Suprapubic skin (tissue), 4 donors: ENCODE measurements around the gene SPOCK1. TPM values are rescaled to one million over a fixed set of nuclear protein-coding genes. Genes with fewer than 3 reads are reported as not detected.

ENCODE experiments used
- DNase-seq, 2 donors: peaks; one replicate each; pipeline ENCODE4 v3.0.0-alpha.2; 2019; ENCODE audit warnings: low spot score in 2 of 2
- H3K27ac ChIP-seq: fragments of 200-600 bp; sonication (generic); one replicate; pipeline ENCODE4 v1.5.1; 2019
- H3K27me3 ChIP-seq: fragments of 200-600 bp; sonication (generic); one replicate; pipeline ENCODE4 v1.5.1; 2019
- H3K36me3 ChIP-seq: fragments of 200-600 bp; sonication (generic); one replicate; pipeline ENCODE4 v1.5.1; 2019
- H3K4me1 ChIP-seq: fragments of 200-600 bp; sonication (generic); one replicate; pipeline ENCODE4 v1.5.1; 2019
- H3K4me3 ChIP-seq: fragments of 200-600 bp; sonication (generic); one replicate; pipeline ENCODE4 v1.5.1; 2019; ENCODE audit warnings: mild to moderate bottlenecking
- H3K9me3 ChIP-seq: fragments of 200-600 bp; sonication (generic); one replicate; pipeline ENCODE4 v1.5.1; 2019
- EP300 ChIP-seq: sonication (generic); formaldehyde crosslinking; IDR thresholded peaks from one replicate; pipeline ENCODE4 v1.6.1; 2017; ENCODE audit warnings: antibody characterized with exemption
- POLR2A ChIP-seq, 2 donors: fragments of 450-650 bp; IDR thresholded peaks; one replicate each; pipeline ENCODE4 v1.6.1; 2017; ENCODE audit warnings: antibody characterized with exemption in 2 of 2, mild to moderate bottlenecking in 2 of 2, moderate library complexity in 2 of 2
- POLR2AphosphoS5 ChIP-seq, 3 donors: sonication (generic); formaldehyde crosslinking; IDR thresholded peaks; one replicate each; pipeline ENCODE4 v1.6.1; 2017; ENCODE audit warnings: antibody characterized with exemption in 3 of 3
- WGBS: methylation state at CpG from one replicate; pipeline ENCODE4 v1.1.5; 2018; 5-methylcytosine and 5-hydroxymethylcytosine counted together
- total RNA-seq, 4 donors: library from RNA; depleted of rRNA; stranded (reverse); fragments of >200 nt; gene quantifications; one replicate each; pipeline ENCODE4 v1.1.0, GENCODE V29; 2016
- TF ChIP-seq, protein P1 (sequence below), 2 donors: fragments of 200-600 bp in 1 of 2; fragments of 450-650 bp in 1 of 2; sonication (generic) in 1 of 2; IDR thresholded peaks; one replicate each; pipeline ENCODE4 v1.5.1; 2016 to 2019; ENCODE audit warnings: antibody characterized with exemption in 2 of 2, mild to moderate bottlenecking in 1 of 2, moderate library complexity in 1 of 2

SPOCK1 gene
- total RNA-seq, 4 donors from 2014 or later: 3.9 to 11.6 (median 5.4) TPM

DNA sequence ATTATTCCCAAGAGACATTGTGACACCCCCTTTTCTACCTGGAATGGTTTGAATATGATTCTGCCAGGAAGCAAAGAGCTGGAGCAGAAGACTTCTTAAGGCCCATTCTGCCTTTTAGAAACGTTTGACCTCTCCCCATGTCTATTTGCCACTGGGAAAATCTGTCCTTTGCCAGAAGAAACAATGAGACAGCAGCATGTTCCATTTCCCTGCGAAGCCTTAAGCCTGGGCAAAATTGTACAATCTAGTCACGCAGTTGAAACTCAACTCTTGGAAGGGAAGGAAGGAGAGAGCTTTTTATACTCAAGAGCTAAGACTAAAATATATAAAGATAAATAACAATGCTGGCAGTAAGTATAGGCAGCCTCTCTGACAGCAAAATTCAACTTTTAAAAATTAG, 22.1 kb upstream of the SPOCK1 start:
- WGBS: 75% methylated on average over 3 of the region's 3 CpGs

DNA sequence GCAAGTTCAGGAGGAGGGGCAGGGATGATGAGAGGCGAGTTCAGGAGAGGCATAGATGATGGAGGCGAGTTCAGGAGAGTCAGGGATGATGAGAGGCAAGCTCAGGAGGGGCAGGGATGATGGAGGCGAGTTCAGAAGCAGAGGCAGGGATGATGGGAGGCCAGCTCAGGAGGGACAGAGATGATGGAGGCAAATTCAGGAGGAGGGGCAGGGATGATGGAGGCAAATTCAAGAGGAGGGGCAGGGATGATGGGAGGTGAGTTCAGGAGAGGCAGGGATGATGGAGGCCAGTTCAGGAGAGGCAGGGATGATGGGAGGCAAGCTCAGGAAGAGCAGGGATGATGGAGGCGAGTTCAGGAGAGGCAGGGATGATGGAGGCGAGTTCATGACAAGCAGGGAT, 17.8 kb upstream of the SPOCK1 start:
- TF ChIP-seq POLR2A (IDR thresholded peaks at IDR 0.05): no peak
- TF ChIP-seq, protein P1, sequence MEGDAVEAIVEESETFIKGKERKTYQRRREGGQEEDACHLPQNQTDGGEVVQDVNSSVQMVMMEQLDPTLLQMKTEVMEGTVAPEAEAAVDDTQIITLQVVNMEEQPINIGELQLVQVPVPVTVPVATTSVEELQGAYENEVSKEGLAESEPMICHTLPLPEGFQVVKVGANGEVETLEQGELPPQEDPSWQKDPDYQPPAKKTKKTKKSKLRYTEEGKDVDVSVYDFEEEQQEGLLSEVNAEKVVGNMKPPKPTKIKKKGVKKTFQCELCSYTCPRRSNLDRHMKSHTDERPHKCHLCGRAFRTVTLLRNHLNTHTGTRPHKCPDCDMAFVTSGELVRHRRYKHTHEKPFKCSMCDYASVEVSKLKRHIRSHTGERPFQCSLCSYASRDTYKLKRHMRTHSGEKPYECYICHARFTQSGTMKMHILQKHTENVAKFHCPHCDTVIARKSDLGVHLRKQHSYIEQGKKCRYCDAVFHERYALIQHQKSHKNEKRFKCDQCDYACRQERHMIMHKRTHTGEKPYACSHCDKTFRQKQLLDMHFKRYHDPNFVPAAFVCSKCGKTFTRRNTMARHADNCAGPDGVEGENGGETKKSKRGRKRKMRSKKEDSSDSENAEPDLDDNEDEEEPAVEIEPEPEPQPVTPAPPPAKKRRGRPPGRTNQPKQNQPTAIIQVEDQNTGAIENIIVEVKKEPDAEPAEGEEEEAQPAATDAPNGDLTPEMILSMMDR (IDR thresholded peaks at IDR 0.05): no peak
- TF ChIP-seq POLR2AphosphoS5 (IDR thresholded peaks at IDR 0.05): no peak
- no peak for TF ChIP-seq EP300
- Histone ChIP-seq H3K4me3 (no peak overlapping the region), H3K27me3 (no peaks in the 10 kb centered on the region), H3K36me3 (no peaks in the 10 kb centered on the region), H3K27ac (no peak overlapping the region), H3K9me3 (no peaks in the 10 kb centered on the region), H3K4me1 (no peaks in the 10 kb centered on the region)
- no peak for DNase-seq
- 73% methylated on average over 5 of the region's 5 CpGs for WGBS

More for the DNA sequence above, 22.1 kb upstream of the SPOCK1 start:
- Histone ChIP-seq H3K27me3 (no peaks in the 10 kb centered on the region), H3K27ac (no peak overlapping the region), H3K9me3 (no peaks in the 10 kb centered on the region), H3K4me3 (no peak overlapping the region), H3K4me1 (no peaks in the 10 kb centered on the region), H3K36me3 (no peaks in the 10 kb centered on the region)
- TF ChIP-seq POLR2A (IDR thresholded peaks at IDR 0.05): no peak
- TF ChIP-seq EP300: no peak
- no peak for TF ChIP-seq POLR2AphosphoS5 (IDR thresholded peaks at IDR 0.05)
- TF ChIP-seq, protein P1 (IDR thresholded peaks at IDR 0.05): no peak
- DNase-seq: no peak

DNA sequence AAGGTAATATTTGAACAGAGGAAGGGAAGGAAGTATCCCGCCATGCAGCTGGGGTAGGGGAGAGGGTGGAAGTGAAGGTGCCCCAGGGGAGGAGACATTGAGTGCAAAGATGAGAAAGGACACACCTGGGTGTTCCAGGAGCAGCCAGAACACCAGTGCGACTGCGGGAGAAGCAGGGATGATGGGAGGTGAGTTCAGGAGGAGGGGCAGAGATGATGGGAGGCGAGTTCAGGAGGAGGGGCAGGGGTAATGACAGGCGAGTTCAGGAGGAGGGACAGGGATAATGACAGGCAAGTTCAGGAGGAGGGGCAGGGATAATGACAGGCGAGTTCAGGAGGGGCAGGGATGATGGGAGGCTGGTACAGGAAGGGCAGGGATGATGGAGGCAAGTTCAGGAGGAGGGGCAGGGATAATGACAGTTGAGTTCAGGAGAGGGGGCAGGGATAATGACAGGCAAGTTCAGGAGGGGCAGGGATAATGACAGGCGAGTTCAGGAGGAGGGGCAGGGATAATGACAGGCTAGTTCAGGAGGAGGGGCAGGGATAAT, 17.2 kb upstream of the SPOCK1 start:
- WGBS: 16% methylated on average over 7 of the region's 7 CpGs

DNA sequence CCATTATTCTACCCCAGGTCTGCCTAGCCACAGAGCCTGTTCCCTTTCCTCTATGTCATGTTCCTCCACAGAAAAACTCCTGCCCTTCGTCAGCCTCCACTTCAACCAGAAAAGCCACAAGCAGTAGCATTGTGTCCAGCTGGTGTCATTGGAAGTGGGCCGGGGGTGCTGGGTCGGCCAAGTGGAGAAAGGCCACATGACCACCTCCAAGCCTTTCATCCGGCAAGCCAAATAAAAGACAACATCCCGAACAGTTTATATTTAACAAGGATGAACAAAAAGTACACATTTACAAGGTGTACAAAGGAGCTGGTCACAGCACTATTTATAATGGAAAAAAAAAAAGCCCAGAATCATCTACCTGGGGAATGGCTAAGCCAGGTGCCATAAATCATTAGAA, 16.1 kb upstream of the SPOCK1 start:
- no peak overlapping the region for H3K27ac ChIP-seq
- DNase-seq: no peak
- H3K4me3 ChIP-seq: no peak overlapping the region
- H3K27me3 ChIP-seq: peaks cover 12% of the 10 kb centered on the region
- H3K36me3 ChIP-seq: no peaks in the 10 kb centered on the region
- TF ChIP-seq, protein P1 (IDR thresholded peaks at IDR 0.05): no peak
- TF ChIP-seq POLR2AphosphoS5 (IDR thresholded peaks at IDR 0.05) (no peak), POLR2A (IDR thresholded peaks at IDR 0.05) (no peak), EP300 (no peak)
- H3K4me1 ChIP-seq: no peaks in the 10 kb centered on the region
- 86% methylated on average over 5 of the region's 5 CpGs for WGBS
- no peaks in the 10 kb centered on the region for H3K9me3 ChIP-seq

More for the DNA sequence above, 17.2 kb upstream of the SPOCK1 start:
- Histone ChIP-seq H3K9me3 (no peaks in the 10 kb centered on the region), H3K36me3 (no peaks in the 10 kb centered on the region), H3K4me1 (no peaks in the 10 kb centered on the region), H3K27me3 (peaks cover 3% of the 10 kb centered on the region), H3K4me3 (no peak overlapping the region), H3K27ac (no peak overlapping the region)
- TF ChIP-seq POLR2AphosphoS5 (IDR thresholded peaks at IDR 0.05) (no peak), POLR2A (IDR thresholded peaks at IDR 0.05) (no peak), EP300 (no peak)
- TF ChIP-seq, protein P1 (IDR thresholded peaks at IDR 0.05): no peak
- DNase-seq: no peak

DNA sequence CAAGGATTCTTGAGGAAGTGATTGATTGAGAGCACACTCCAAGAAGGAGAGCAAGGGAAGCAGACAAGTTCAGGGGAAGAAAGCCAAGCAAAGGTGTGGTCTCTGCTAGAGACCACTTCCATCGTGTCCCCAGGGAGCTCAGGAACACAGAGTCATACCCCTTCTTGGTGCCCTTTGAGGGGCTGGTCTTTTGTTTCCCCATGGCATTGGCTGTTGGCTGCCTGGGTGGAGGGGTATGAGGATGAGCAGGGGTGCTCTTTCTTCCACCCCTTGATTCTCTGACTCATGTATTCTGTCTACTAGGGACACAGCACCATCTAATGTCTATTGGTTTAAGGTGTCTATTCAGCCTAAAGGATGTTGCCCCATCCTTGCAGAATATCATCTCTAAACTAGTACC, 11.5 kb upstream of the SPOCK1 start:
- H3K9me3 ChIP-seq: no peaks in the 10 kb centered on the region
- H3K36me3 ChIP-seq: no peaks in the 10 kb centered on the region
- TF ChIP-seq POLR2AphosphoS5 (IDR thresholded peaks at IDR 0.05) (no peak), EP300 (no peak), POLR2A (IDR thresholded peaks at IDR 0.05) (no peak)
- TF ChIP-seq, protein P1 (IDR thresholded peaks at IDR 0.05): no peak
- H3K4me3 ChIP-seq: no peak overlapping the region
- H3K4me1 ChIP-seq: no peaks in the 10 kb centered on the region
- 92% methylated on average over 1 of the region's 1 CpG for WGBS
- DNase-seq: no peak
- H3K27ac ChIP-seq: no peak overlapping the region
- peaks cover 12% of the 10 kb centered on the region for H3K27me3 ChIP-seq
